ENCODE results near the gene F13A1. TPM values are rescaled to one million over a fixed set of nuclear protein-coding genes. Genes with fewer than 3 reads are reported as not detected.
A peak's percentile ranks its signal among the peaks of the same experiment; 100 is the strongest.

The F13A1 gene
- total and polyA plus RNA-seq, 3 donors from 2014 or later = 11.7 to 53.0 (median 22.7) TPM

GRCh38 chr6:6323352-6323751 lies 2.9 kb upstream of the F13A1 start:
- WGBS, 2 donors = 93 to 94% methylated on average over 5 of the region's 5 CpGs
- DNase-seq = no peak

GRCh38 chr6:6320901-6321300 lies 439 bp upstream of the F13A1 start:
- Histone ChIP-seq H3K27me3 (no peaks in the 10 kb centered on the region), H3K4me1 (no peaks in the 10 kb centered on the region), H3K36me3 (ENCODE audit: low read depth, missing control alignments) (no peaks in the 10 kb centered on the region), H3K27ac (no peak overlapping the region), H3K4me3 (no peak overlapping the region), H3K9me3 (no peaks in the 10 kb centered on the region)
- intact Hi-C loops (cut with DNase I; ENCODE audit: low total_unique reads) = no loop called here
- 17 to 22% methylated on average over 4 of the region's 4 CpGs for WGBS, 2 donors
- no peak for DNase-seq
- TF ChIP-seq POLR2A (IDR thresholded peaks at IDR 0.05) (no peak), CTCF (IDR thresholded peaks at IDR 0.05) (no peak)

More at GRCh38 chr6:6323352-6323751, 2.9 kb upstream of the F13A1 start:
- no peak overlapping the region for H3K27ac ChIP-seq
- H3K9me3 ChIP-seq = no peaks in the 10 kb centered on the region
- TF ChIP-seq POLR2A (IDR thresholded peaks at IDR 0.05) (no peak), CTCF (IDR thresholded peaks at IDR 0.05) (no peak)
- intact Hi-C loops (cut with DNase I; ENCODE audit: low total_unique reads) = no loop called here
- H3K36me3 ChIP-seq (ENCODE audit: low read depth, missing control alignments) = no peaks in the 10 kb centered on the region
- H3K4me1 ChIP-seq = no peaks in the 10 kb centered on the region
- H3K4me3 ChIP-seq = no peak overlapping the region
- no peaks in the 10 kb centered on the region for H3K27me3 ChIP-seq

GRCh38 chr6:6317825-6318733 lies 2.4 kb downstream of the F13A1 start:
- 50 to 51% methylated on average over 8 to 10 of the region's 10 CpGs for WGBS, 2 donors
- H3K27ac ChIP-seq = no peak overlapping the region
- H3K27me3 ChIP-seq = no peaks in the 10 kb centered on the region
- no peak overlapping the region for H3K4me3 ChIP-seq
- intact Hi-C loops (cut with DNase I; ENCODE audit: low total_unique reads) = no loop called here
- H3K9me3 ChIP-seq = no peaks in the 10 kb centered on the region
- no peak for DNase-seq
- no peaks in the 10 kb centered on the region for H3K36me3 ChIP-seq (ENCODE audit: low read depth, missing control alignments)
- TF ChIP-seq POLR2A (IDR thresholded peaks at IDR 0.05) (no peak), CTCF (IDR thresholded peaks at IDR 0.05) (no peak)
- no peaks in the 10 kb centered on the region for H3K4me1 ChIP-seq

DNA sequence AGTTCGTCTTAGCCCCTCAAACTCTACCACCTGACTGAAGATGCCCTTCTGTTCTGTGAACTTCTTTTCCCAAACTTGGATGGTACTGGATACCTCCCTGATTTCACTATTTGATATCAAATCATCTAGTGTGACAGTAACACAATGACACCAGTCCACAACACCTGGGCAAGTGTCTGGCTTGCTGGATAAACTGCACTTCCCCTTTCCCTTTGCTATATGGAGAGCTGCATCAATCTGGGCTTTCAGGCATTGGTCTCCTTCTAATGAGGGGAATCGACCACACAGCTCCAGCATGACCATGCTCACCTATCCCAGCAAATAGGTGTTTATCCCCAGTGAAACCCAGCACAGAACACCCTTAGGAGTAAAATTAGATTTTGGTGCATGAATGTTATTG lies 3.1 kb downstream of the F13A1 start:
- Histone ChIP-seq H3K27me3 (no peaks in the 10 kb centered on the region), H3K9me3 (no peaks in the 10 kb centered on the region), H3K27ac (no peak overlapping the region), H3K4me3 (no peak overlapping the region), H3K36me3 (ENCODE audit: low read depth, missing control alignments) (no peaks in the 10 kb centered on the region), H3K4me1 (no peaks in the 10 kb centered on the region)
- 65 to 70% methylated on average over 2 of the region's 2 CpGs for WGBS, 2 donors
- intact Hi-C loops (cut with DNase I; ENCODE audit: low total_unique reads) = no loop called here
- no peak for DNase-seq
- TF ChIP-seq CTCF (IDR thresholded peaks at IDR 0.05) (no peak), POLR2A (IDR thresholded peaks at IDR 0.05) (no peak)

- intact Hi-C loops (cut with DNase I; ENCODE audit: low total_unique reads) = no loop called here
- Histone ChIP-seq H3K4me3 (no peak overlapping the region), H3K9me3 (no peaks in the 10 kb centered on the region), H3K27ac (no peak overlapping the region), H3K36me3 (ENCODE audit: low read depth, missing control alignments) (no peaks in the 10 kb centered on the region), H3K4me1 (no peaks in the 10 kb centered on the region), H3K27me3 (no peaks in the 10 kb centered on the region)
- peak; percentile 58 for DNase-seq
- 20 to 22% methylated on average over 6 of the region's 6 CpGs for WGBS, 2 donors
- TF ChIP-seq POLR2A (IDR thresholded peaks at IDR 0.05) (no peak), CTCF (IDR thresholded peaks at IDR 0.05) (peak in 2 of 3 experiments; percentile 47 to 78)
Measured at GRCh38 chr6:6315660-6316059, 4.8 kb downstream of the F13A1 start.

All from testis (tissue), 3 donors.